Stimulated activated memory B cell treated with anti-CD40 and anti-IgM and Interleukin-4, amounts not matched to agents 10 μg/mL and 1 μg/mL and 100 μg/mL, for 72 hours (primary cell): Measurements from ENCODE around the gene DDX11.
A peak's percentile ranks its signal among the peaks of the same experiment; 100 is the strongest.
"Not testable (repeated sequence)": the region's sequence is repeated elsewhere in the genome, so short reads cannot be mapped to it uniquely, and the experiment has no call there.

ENCODE experiments used
- ATAC-seq: fragments of 150-1000 bp; cut with Tn5 transposase; 2 replicates; pipeline ENCODE4 v1.10.0; 2021
- H3K27ac Mint-ChIP-seq: one replicate; pipeline ENCODE4 v1.8.0; 2022; ENCODE audit warnings: mild to moderate bottlenecking, mixed read lengths
- H3K27me3 Mint-ChIP-seq: one replicate; pipeline ENCODE4 v1.8.0; 2022; ENCODE audit warnings: mixed read lengths
- H3K36me3 Mint-ChIP-seq: one replicate; pipeline ENCODE4 v1.8.0; 2022; ENCODE audit warnings: mixed read lengths
- H3K4me1 Mint-ChIP-seq: one replicate; pipeline ENCODE4 v1.8.0; 2022; ENCODE audit warnings: mixed read lengths
- H3K4me3 Mint-ChIP-seq: one replicate; pipeline ENCODE4 v1.8.0; 2022; ENCODE audit warnings: mild to moderate bottlenecking, moderate library complexity, mixed read lengths
- H3K9me3 Mint-ChIP-seq: one replicate; pipeline ENCODE4 v1.8.0; 2022; ENCODE audit warnings: mixed read lengths

The DDX11 gene

DNA sequence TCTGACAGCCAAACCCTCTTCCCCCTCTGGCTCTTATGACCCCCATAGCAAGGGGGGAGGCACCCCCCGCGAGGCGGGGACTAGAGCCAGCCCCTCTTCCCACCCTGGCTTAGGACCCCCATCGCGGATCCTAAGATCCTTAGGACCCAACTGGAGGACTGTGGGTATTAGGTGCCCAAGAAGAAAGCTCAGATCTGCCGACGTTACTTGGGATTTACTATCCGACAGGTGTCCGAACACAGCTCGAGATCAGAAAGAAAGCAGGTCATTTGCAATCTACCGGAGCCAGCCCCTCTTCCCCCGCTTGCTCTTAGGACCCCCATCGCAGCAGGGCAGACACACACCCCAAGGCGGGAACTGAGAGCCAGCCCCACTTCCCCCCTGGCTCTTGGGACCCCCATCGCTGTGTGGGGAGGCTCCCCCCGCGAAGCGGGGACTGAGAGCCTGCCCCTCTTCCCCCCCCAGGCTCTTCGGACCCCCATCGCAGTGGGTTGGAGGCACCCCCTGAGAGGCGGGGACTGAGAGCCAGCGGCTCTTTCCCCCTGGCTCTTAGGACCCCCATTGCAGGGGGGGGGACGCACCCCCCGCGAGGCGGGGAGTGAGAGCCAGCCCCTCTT lies 46.8 kb downstream of the DDX11 start:
- peaks cover 12% of the 10 kb centered on the region for H3K27me3 Mint-ChIP-seq

DNA sequence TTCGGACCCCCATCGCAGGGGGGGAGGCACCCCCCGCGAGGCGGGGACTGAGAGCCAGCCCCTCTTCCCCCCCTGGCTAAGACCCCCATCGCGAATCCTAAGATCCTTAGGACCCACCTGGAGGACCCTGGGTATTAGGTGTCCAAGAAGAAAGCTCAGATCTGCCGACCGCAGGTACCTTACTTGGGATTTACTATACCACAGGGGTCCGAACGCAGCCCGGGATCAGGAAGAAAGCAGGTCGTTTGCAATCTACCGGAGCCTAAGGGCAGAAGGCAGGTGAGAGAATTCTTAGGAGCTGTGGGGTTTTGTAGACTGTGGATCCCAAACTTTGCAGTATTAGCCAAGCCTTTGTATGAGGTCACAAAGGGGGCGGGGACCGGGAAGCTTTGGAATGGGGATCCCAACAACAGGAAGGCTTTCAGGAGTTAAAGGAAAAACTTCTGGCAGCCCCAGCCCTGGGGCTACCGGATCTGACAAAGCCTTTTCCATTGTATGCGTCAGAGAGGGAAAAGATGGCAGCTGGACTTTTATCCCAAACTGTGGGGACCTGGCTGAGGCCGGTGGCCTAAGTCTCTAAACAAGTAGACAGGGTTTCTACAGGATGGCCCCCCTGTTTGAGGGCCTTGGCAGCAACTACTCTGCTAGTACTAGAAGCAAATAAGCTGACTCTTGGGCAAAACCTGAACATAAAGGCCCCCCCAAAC lies 47.5 kb downstream of the DDX11 start:
- not testable (repeated sequence) for H3K36me3 Mint-ChIP-seq, H3K27ac Mint-ChIP-seq, H3K4me3 Mint-ChIP-seq, H3K9me3 Mint-ChIP-seq, ATAC-seq
- peaks cover 17% of the 10 kb centered on the region for H3K4me1 Mint-ChIP-seq
- peaks cover 12% of the 10 kb centered on the region for H3K27me3 Mint-ChIP-seq

More for the DNA sequence above, 46.8 kb downstream of the DDX11 start:
- Mint-ChIP-seq H3K27ac (no peak overlapping the region), H3K36me3 (no peaks in the 10 kb centered on the region), H3K4me1 (peaks cover 17% of the 10 kb centered on the region), H3K4me3 (peak overlapping the region; percentile 53), H3K9me3 (no peaks in the 10 kb centered on the region)
- no peak for ATAC-seq

DNA sequence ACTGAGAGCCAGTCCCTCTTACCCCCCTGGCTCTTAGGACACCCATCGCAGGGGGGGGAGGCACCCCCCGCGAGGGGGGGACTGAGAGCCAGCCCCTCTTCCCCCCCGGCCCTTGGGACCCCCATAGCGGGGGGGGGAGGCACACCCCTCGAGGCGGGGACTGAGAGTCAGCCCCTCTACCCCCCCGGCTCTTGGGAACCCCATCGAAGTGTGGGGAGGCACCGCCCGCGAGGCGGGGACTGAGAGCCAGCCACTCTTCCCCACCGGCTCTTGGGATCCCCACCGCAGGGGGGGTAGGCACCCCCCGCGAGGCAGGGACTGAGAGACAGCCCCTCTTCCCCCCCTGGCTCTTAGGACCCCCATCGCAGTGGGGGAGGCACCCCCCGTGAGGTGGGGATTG lies 48.8 kb downstream of the DDX11 start:
- Mint-ChIP-seq H3K27ac (no peak overlapping the region), H3K36me3 (no peaks in the 10 kb centered on the region), H3K9me3 (no peaks in the 10 kb centered on the region), H3K4me1 (peaks cover 10% of the 10 kb centered on the region), H3K4me3 (no peak overlapping the region), H3K27me3 (peaks cover 12% of the 10 kb centered on the region)
- no peak for ATAC-seq

- H3K27ac Mint-ChIP-seq, ATAC-seq, H3K9me3 Mint-ChIP-seq, H3K4me1 Mint-ChIP-seq, H3K4me3 Mint-ChIP-seq, H3K36me3 Mint-ChIP-seq: not testable (repeated sequence)
- peaks cover 12% of the 10 kb centered on the region for H3K27me3 Mint-ChIP-seq
Measured at GRCh38 chr12:31124158-31124557, 50.5 kb downstream of the DDX11 start.

- not testable (repeated sequence) for H3K27me3 Mint-ChIP-seq, H3K4me3 Mint-ChIP-seq, H3K36me3 Mint-ChIP-seq, H3K9me3 Mint-ChIP-seq, H3K27ac Mint-ChIP-seq, H3K4me1 Mint-ChIP-seq, ATAC-seq
Measured at GRCh38 chr12:31125171-31125570, 51.5 kb downstream of the DDX11 start.

- not testable (repeated sequence) for H3K9me3 Mint-ChIP-seq, H3K4me1 Mint-ChIP-seq, H3K27ac Mint-ChIP-seq, ATAC-seq, H3K36me3 Mint-ChIP-seq, H3K4me3 Mint-ChIP-seq
- H3K27me3 Mint-ChIP-seq = peaks cover 17% of the 10 kb centered on the region
Measured at GRCh38 chr12:31127209-31127848, 53.7 kb downstream of the DDX11 start.

GRCh38 chr12:31136581-31136980 lies 62.9 kb downstream of the DDX11 start:
- H3K4me3 Mint-ChIP-seq, H3K9me3 Mint-ChIP-seq, H3K4me1 Mint-ChIP-seq, H3K27ac Mint-ChIP-seq, H3K36me3 Mint-ChIP-seq, ATAC-seq: not testable (repeated sequence)
- peaks cover 17% of the 10 kb centered on the region for H3K27me3 Mint-ChIP-seq

DNA sequence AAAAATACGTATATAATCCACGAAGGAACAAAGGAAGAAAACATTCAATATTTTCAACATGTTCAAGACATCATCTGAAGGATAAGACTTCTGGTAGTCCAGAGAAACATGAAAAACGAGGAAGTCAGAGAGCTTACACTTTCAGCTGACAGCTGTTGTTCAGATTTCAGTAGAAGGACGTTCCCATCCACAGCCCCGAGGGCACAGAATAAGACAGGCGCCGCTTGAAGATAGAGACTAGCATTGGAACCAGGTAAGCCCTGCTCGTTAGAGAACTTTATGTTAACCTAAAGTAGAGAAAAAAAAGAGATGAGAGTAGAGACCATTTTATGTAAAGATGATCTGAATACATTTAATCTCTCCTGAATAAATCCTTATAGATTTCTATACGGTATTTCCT lies 71.1 kb downstream of the DDX11 start:
- H3K9me3 Mint-ChIP-seq, H3K4me3 Mint-ChIP-seq, H3K27ac Mint-ChIP-seq, ATAC-seq, H3K36me3 Mint-ChIP-seq, H3K4me1 Mint-ChIP-seq: not testable (repeated sequence)
- peaks cover 10% of the 10 kb centered on the region for H3K27me3 Mint-ChIP-seq

GRCh38 chr12:31145296-31145695 lies 71.6 kb downstream of the DDX11 start:
- not testable (repeated sequence) for ATAC-seq, H3K36me3 Mint-ChIP-seq, H3K9me3 Mint-ChIP-seq, H3K4me1 Mint-ChIP-seq, H3K4me3 Mint-ChIP-seq, H3K27ac Mint-ChIP-seq, H3K27me3 Mint-ChIP-seq

DNA sequence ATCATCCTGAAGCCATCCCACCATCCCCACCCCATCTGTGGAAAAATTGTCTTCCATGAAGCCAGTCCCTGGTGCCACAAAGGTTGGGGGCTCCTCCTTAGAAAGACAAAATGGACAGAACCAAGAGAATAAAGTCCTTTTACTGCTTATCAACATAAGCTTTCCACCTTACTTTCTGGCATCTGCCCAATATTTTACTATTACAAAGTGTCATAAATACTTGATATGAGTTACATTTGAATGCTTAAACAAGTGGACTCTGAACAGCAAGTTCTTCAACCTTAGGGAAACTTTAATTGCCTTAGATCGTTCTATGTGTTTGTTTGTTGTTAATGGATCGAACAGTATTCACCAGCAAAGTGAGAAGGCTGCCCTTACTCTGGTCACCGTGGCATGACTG lies 73.8 kb downstream of the DDX11 start:
- not testable (repeated sequence) for H3K4me3 Mint-ChIP-seq, H3K9me3 Mint-ChIP-seq, H3K4me1 Mint-ChIP-seq, ATAC-seq, H3K27ac Mint-ChIP-seq, H3K36me3 Mint-ChIP-seq, H3K27me3 Mint-ChIP-seq

DNA sequence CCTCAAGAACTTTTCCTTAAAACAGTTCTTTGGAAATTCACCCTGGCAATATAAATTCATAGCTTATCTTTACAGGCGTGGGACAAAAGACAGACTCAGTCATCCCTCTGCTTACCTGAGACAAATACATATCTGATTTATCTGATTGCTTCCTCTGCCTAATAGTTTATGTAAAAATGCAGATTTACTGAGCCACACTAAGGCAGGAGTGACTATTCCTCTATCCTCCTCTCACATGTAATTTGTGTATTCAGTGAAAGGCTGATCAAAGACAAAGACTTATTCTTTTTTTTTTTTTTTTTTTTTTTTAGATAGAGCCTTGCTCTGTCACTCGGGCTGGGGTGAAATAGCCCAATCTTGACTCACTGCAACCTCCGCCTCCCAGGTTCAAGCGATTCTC lies 77.1 kb downstream of the DDX11 start:
- not testable (repeated sequence) for H3K4me3 Mint-ChIP-seq, ATAC-seq, H3K9me3 Mint-ChIP-seq, H3K4me1 Mint-ChIP-seq, H3K36me3 Mint-ChIP-seq, H3K27ac Mint-ChIP-seq
- peaks cover 14% of the 10 kb centered on the region for H3K27me3 Mint-ChIP-seq
